ENCODE data around the gene OPTC. TPM values are rescaled to one million over a fixed set of nuclear protein-coding genes. Genes with fewer than 3 reads are reported as not detected.

Gene OPTC
- total RNA-seq, 1 donor: not detected

GRCh38 chr1:203555511-203556046 is 61.6 kb downstream of the OPTC start:
- DNase-seq (ENCODE audit: low read depth): no peak
- TF ChIP-seq CTCF (IDR thresholded peaks at IDR 0.05; ENCODE audit: insufficient read depth, low read length): no peak
- H3K4me3 ChIP-seq (ENCODE audit: low read depth, low read length): peak overlapping the region; percentile 40

- TF ChIP-seq CTCF (IDR thresholded peaks at IDR 0.05; ENCODE audit: insufficient read depth, low read length): no peak
- peak overlapping the region; percentile 42 for H3K4me3 ChIP-seq (ENCODE audit: low read depth, low read length)
- DNase-seq (ENCODE audit: low read depth): peak; percentile 95
Measured at GRCh38 chr1:203556047-203556851, 62.3 kb downstream of the OPTC start.

- DNase-seq (ENCODE audit: low read depth): peak; percentile 89
- H3K4me3 ChIP-seq (ENCODE audit: low read depth, low read length): peak overlapping the region; percentile 25
- no peak for TF ChIP-seq CTCF (IDR thresholded peaks at IDR 0.05; ENCODE audit: insufficient read depth, low read length)
Measured at GRCh38 chr1:203557390-203557789, 63.4 kb downstream of the OPTC start.

- no peak for TF ChIP-seq CTCF (IDR thresholded peaks at IDR 0.05; ENCODE audit: insufficient read depth, low read length)
- no peak overlapping the region for H3K4me3 ChIP-seq (ENCODE audit: low read depth, low read length)
- DNase-seq (ENCODE audit: low read depth): peak; percentile 100
Measured at GRCh38 chr1:203558064-203558760, 64.3 kb downstream of the OPTC start.

Other genes with a start within 250 kb of the OPTC start
- 16.7 and 18.2 TPM in 2 replicates for gene BTG2, start 188.6 kb upstream of the OPTC start, total RNA-seq (ENCODE audit: low replicate concordance)
- gene FMOD, start 143.0 kb upstream of the OPTC start, total RNA-seq (ENCODE audit: low replicate concordance): 6.6 and 9.1 TPM in 2 replicates
- gene PRELP, start 18.3 kb upstream of the OPTC start, total RNA-seq (ENCODE audit: low replicate concordance): 1.4 and 3.7 TPM in 2 replicates
- 146 and 416 TPM in 2 replicates for gene ATP2B4, start 132.7 kb downstream of the OPTC start, total RNA-seq (ENCODE audit: low replicate concordance)